ENCODE data around the gene KLF11. TPM values are rescaled to one million over a fixed set of nuclear protein-coding genes. Genes with fewer than 3 reads are reported as not detected.

Gene KLF11
- total and polyA plus RNA-seq, 2 experiments from 2014 or later: 10.2 to 11.3 TPM

GRCh38 chr2:10083046-10083445 is 39.7 kb downstream of the KLF11 start:
- 47% methylated on average over 5 of the region's 5 CpGs for WGBS (ENCODE audit: low lambda C conversion rate, missing lambda C conversion rate)
- H3K27me3 ChIP-seq: peaks cover 49% of the 10 kb centered on the region
- peaks cover 10% of the 10 kb centered on the region for H3K4me1 ChIP-seq (ENCODE audit: insufficient read depth)
- no peaks in the 10 kb centered on the region for H3K9me3 ChIP-seq (ENCODE audit: low read depth)
- H3K27ac ChIP-seq: no peak overlapping the region
- H3K9me2 ChIP-seq (replicated peaks; ENCODE audit: insufficient read depth): no peaks in the 10 kb centered on the region
- H3K4me3 ChIP-seq: no peak overlapping the region
- no peak overlapping the region for H2AFZ ChIP-seq
- no peaks in the 10 kb centered on the region for H4K20me1 ChIP-seq (ENCODE audit: insufficient read depth, poor library complexity, severe bottlenecking)
- peak; percentile 4 for DNase-seq (ENCODE audit: low spot score)
- H3K4me2 ChIP-seq: no peak overlapping the region
- no peak for TF ChIP-seq EZH2 (IDR thresholded peaks at IDR 0.05; ENCODE audit: borderline replicate concordance)
- no peak for TF ChIP-seq EZH2phosphoT487 (IDR thresholded peaks at IDR 0.05; ENCODE audit: low read depth, severe bottlenecking, unreplicated experiment)
- TF ChIP-seq CTCF (IDR thresholded peaks at IDR 0.05; ENCODE audit: poor library complexity): no peak
- H3K79me2 ChIP-seq: no peaks in the 10 kb centered on the region
- H3K36me3 ChIP-seq (replicated peaks; ENCODE audit: insufficient read depth, low read depth): no peaks in the 10 kb centered on the region

GRCh38 chr2:10083692-10084211 is 40.4 kb downstream of the KLF11 start:
- TF ChIP-seq CTCF (IDR thresholded peaks at IDR 0.05; ENCODE audit: poor library complexity): no peak
- no peaks in the 10 kb centered on the region for H3K9me3 ChIP-seq (ENCODE audit: low read depth)
- H3K4me1 ChIP-seq (ENCODE audit: insufficient read depth): peaks cover 10% of the 10 kb centered on the region
- H3K27ac ChIP-seq: no peak overlapping the region
- 71% methylated on average over 13 of the region's 13 CpGs for WGBS (ENCODE audit: low lambda C conversion rate, missing lambda C conversion rate)
- H3K9me2 ChIP-seq (replicated peaks; ENCODE audit: insufficient read depth): no peaks in the 10 kb centered on the region
- no peaks in the 10 kb centered on the region for H3K79me2 ChIP-seq
- no peaks in the 10 kb centered on the region for H3K36me3 ChIP-seq (replicated peaks; ENCODE audit: insufficient read depth, low read depth)
- H3K27me3 ChIP-seq: peaks cover 42% of the 10 kb centered on the region
- H3K4me3 ChIP-seq: no peak overlapping the region
- H2AFZ ChIP-seq: no peak overlapping the region
- no peak overlapping the region for H3K4me2 ChIP-seq
- DNase-seq (ENCODE audit: low spot score): peak; percentile 3
- H4K20me1 ChIP-seq (ENCODE audit: insufficient read depth, poor library complexity, severe bottlenecking): no peaks in the 10 kb centered on the region

GRCh38 chr2:10084223-10084865 is 41.0 kb downstream of the KLF11 start:
- Histone ChIP-seq H3K4me1 (ENCODE audit: insufficient read depth) (peaks cover 10% of the 10 kb centered on the region), H2AFZ (no peak overlapping the region), H4K20me1 (ENCODE audit: insufficient read depth, poor library complexity, severe bottlenecking) (no peaks in the 10 kb centered on the region), H3K9me3 (ENCODE audit: low read depth) (no peaks in the 10 kb centered on the region), H3K27me3 (peaks cover 37% of the 10 kb centered on the region), H3K79me2 (no peaks in the 10 kb centered on the region), H3K4me2 (no peak overlapping the region), H3K36me3 (replicated peaks; ENCODE audit: insufficient read depth, low read depth) (no peaks in the 10 kb centered on the region), H3K4me3 (no peak overlapping the region), H3K27ac (no peak overlapping the region), H3K9me2 (replicated peaks; ENCODE audit: insufficient read depth) (no peaks in the 10 kb centered on the region)
- DNase-seq (ENCODE audit: low spot score): peak; percentile 3
- TF ChIP-seq EZH2 (IDR thresholded peaks at IDR 0.05; ENCODE audit: borderline replicate concordance) (no peak), EZH2phosphoT487 (IDR thresholded peaks at IDR 0.05; ENCODE audit: low read depth, severe bottlenecking, unreplicated experiment) (no peak), CTCF (IDR thresholded peaks at IDR 0.05; ENCODE audit: poor library complexity) (no peak)
- WGBS (ENCODE audit: low lambda C conversion rate, missing lambda C conversion rate): 65% methylated on average over 12 of the region's 12 CpGs

Measured in hepatocyte (in vitro differentiated cells).